Fibroblast of pulmonary artery (primary cell): ENCODE data around the gene GCSAM.

Experiments
- DNase-seq: peaks from one replicate; pipeline ENCODE4 v3.0.0-alpha.2; 2010; ENCODE audit warnings: low read depth
- H3K4me3 ChIP-seq: replicated peaks from 2 replicates; pipeline ENCODE4 v1.5.1; 2011; ENCODE audit warnings: low read depth, mild to moderate bottlenecking, control low read depth, low read length, moderate library complexity
- CTCF ChIP-seq: IDR thresholded peaks from 2 replicates; pipeline ENCODE4 v1.5.1; 2011; ENCODE audit warnings: mild to moderate bottlenecking, control low read depth, low read length, inconsistent platforms; ENCODE audit errors: missing control alignments

GCSAM gene

GRCh38 chr3:112132975-112133448, at the start of gene GCSAM:
GCSAM (minus strand) TSS chr3:112133248; CDS start chr3:112133120, 128 bp downstream.
- no peak within 1 kb of the TSS for H3K4me3 ChIP-seq
- DNase-seq = no peak
- no peak for TF ChIP-seq CTCF

- TF ChIP-seq CTCF = no peak
- no peak for DNase-seq
- H3K4me3 ChIP-seq = no peak overlapping the region
Observed at GRCh38 chr3:112175646-112176045, 42.6 kb upstream of the GCSAM start.

GRCh38 chr3:112175037-112175436, 42.0 kb upstream of the GCSAM start:
- TF ChIP-seq CTCF = no peak
- no peak overlapping the region for H3K4me3 ChIP-seq
- no peak for DNase-seq

GRCh38 chr3:112171144-112171543, 38.1 kb upstream of the GCSAM start:
- no peak overlapping the region for H3K4me3 ChIP-seq
- DNase-seq = no peak
- no peak for TF ChIP-seq CTCF

- TF ChIP-seq CTCF = no peak
- no peak overlapping the region for H3K4me3 ChIP-seq
- no peak for DNase-seq
Observed at GRCh38 chr3:112170046-112170445, 37.0 kb upstream of the GCSAM start.

GRCh38 chr3:112167758-112168157, 34.7 kb upstream of the GCSAM start:
- TF ChIP-seq CTCF = no peak
- no peak overlapping the region for H3K4me3 ChIP-seq
- no peak for DNase-seq

- no peak for DNase-seq
- TF ChIP-seq CTCF = no peak
- no peak overlapping the region for H3K4me3 ChIP-seq
Observed at GRCh38 chr3:112149136-112149535, 16.1 kb upstream of the GCSAM start.
